Activated CD8-positive, alpha-beta memory T cell treated with anti-CD3 and anti-CD28 coated beads, Interleukin-2, amount 50 U/mL, for 48 hours (primary cell): Measurements from ENCODE around the gene TMEM141.
"Not testable (repeated sequence)": the region's sequence is repeated elsewhere in the genome, so short reads cannot be mapped to it uniquely, and the experiment has no call there.

ENCODE experiments used
- DNase-seq: peaks from one replicate; pipeline ENCODE4 v3.0.0-alpha.2; 2020

TMEM141 gene

GRCh38 chr9:136755302-136756133 is 35.6 kb upstream of the TMEM141 start:
- not testable (repeated sequence) for DNase-seq

GRCh38 chr9:136756134-136756438 is 35.1 kb upstream of the TMEM141 start:
- no peak for DNase-seq

- DNase-seq, result no peak
Measured at GRCh38 chr9:136756836-136757235, 34.3 kb upstream of the TMEM141 start.

- DNase-seq, result no peak
Measured at GRCh38 chr9:136757328-136757727, 33.8 kb upstream of the TMEM141 start.

- no peak for DNase-seq
Measured at GRCh38 chr9:136757751-136758140, 33.4 kb upstream of the TMEM141 start.

GRCh38 chr9:136759001-136759400 is 32.1 kb upstream of the TMEM141 start:
- no peak for DNase-seq

- no peak for DNase-seq
Measured at GRCh38 chr9:136759436-136760325, 31.5 kb upstream of the TMEM141 start.

GRCh38 chr9:136760424-136760823 is 30.7 kb upstream of the TMEM141 start:
- no peak for DNase-seq

- not testable (repeated sequence) for DNase-seq
Measured at GRCh38 chr9:136760834-136761544, 30.2 kb upstream of the TMEM141 start.

GRCh38 chr9:136761545-136761981 is 29.6 kb upstream of the TMEM141 start:
- no peak for DNase-seq

GRCh38 chr9:136762221-136762691 is 28.9 kb upstream of the TMEM141 start:
- no peak for DNase-seq

GRCh38 chr9:136762915-136763648 is 28.1 kb upstream of the TMEM141 start:
- peak; percentile 76 for DNase-seq

GRCh38 chr9:136763649-136764035 is 27.5 kb upstream of the TMEM141 start:
- DNase-seq, result no peak

GRCh38 chr9:136764301-136764891 is 26.7 kb upstream of the TMEM141 start, which contains the start of gene LCN15:
LCN15 (minus strand) TSS chr9:136764518; CDS start chr9:136764488, 30 bp downstream.
- DNase-seq, result no peak

GRCh38 chr9:136765041-136765440 is 26.1 kb upstream of the TMEM141 start:
- DNase-seq, result no peak

- not testable (repeated sequence) for DNase-seq
Measured at GRCh38 chr9:136765745-136766409, 25.3 kb upstream of the TMEM141 start.

- peak; percentile 68 for DNase-seq
Measured at GRCh38 chr9:136766410-136767120, 24.6 kb upstream of the TMEM141 start.

GRCh38 chr9:136769710-136770191 is 21.4 kb upstream of the TMEM141 start:
- peak; percentile 81 for DNase-seq

- DNase-seq, result no peak
Measured at GRCh38 chr9:136771907-136772415, 19.2 kb upstream of the TMEM141 start.

- no peak for DNase-seq
Measured at GRCh38 chr9:136773386-136774044, 17.6 kb upstream of the TMEM141 start.
